Memory B cell (primary cell): ENCODE data around the gene PCDHGA2.
"Not testable (repeated sequence)": the region's sequence is repeated elsewhere in the genome, so short reads cannot be mapped to it uniquely, and the experiment has no call there.

Experiments used
- ATAC-seq: fragments of 150-1000 bp; cut with Tn5 transposase; 2 replicates; pipeline ENCODE4 v1.10.0; 2021; ENCODE audit warnings: low read depth, mild to moderate bottlenecking, moderate library complexity
- DNase-seq, 2 donors: peaks; one replicate each; pipeline ENCODE4 v3.0.0; 2022; ENCODE audit warnings: low spot score in 2 of 2
- H3K27ac Mint-ChIP-seq: one replicate; pipeline ENCODE4 v1.8.0; 2022; ENCODE audit warnings: mild to moderate bottlenecking, moderate library complexity, mixed read lengths
- H3K27me3 Mint-ChIP-seq: one replicate; pipeline ENCODE4 v1.8.0; 2022; ENCODE audit warnings: mixed read lengths
- H3K36me3 Mint-ChIP-seq: one replicate; pipeline ENCODE4 v1.8.0; 2022; ENCODE audit warnings: mild to moderate bottlenecking, mixed read lengths
- H3K4me1 Mint-ChIP-seq: one replicate; pipeline ENCODE4 v1.8.0; 2022; ENCODE audit warnings: mixed read lengths
- H3K4me3 Mint-ChIP-seq: one replicate; pipeline ENCODE4 v1.8.0; 2022; ENCODE audit warnings: mild to moderate bottlenecking, moderate library complexity, mixed read lengths
- H3K9me3 Mint-ChIP-seq: one replicate; pipeline ENCODE4 v1.8.0; 2022; ENCODE audit warnings: mixed read lengths

PCDHGA2 gene

DNA sequence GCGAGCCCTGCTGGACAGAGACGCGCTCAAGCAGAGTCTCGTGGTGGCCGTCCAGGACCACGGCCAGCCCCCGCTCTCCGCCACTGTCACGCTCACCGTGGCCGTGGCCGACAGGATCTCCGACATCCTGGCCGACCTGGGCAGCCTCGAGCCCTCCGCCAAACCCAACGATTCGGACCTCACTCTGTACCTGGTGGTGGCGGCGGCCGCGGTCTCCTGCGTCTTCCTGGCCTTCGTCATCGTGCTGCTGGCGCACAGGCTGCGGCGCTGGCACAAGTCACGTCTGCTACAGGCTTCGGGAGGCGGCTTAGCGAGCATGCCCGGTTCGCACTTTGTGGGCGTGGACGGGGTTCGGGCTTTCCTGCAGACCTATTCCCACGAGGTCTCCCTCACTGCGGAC is 6.0 kb upstream of the PCDHGA2 start:
- ATAC-seq, DNase-seq, H3K27ac Mint-ChIP-seq, H3K36me3 Mint-ChIP-seq, H3K4me3 Mint-ChIP-seq, H3K4me1 Mint-ChIP-seq: not testable (repeated sequence)
- H3K27me3 Mint-ChIP-seq = peaks cover 26% of the 10 kb centered on the region
- peaks cover 20% of the 10 kb centered on the region for H3K9me3 Mint-ChIP-seq

DNA sequence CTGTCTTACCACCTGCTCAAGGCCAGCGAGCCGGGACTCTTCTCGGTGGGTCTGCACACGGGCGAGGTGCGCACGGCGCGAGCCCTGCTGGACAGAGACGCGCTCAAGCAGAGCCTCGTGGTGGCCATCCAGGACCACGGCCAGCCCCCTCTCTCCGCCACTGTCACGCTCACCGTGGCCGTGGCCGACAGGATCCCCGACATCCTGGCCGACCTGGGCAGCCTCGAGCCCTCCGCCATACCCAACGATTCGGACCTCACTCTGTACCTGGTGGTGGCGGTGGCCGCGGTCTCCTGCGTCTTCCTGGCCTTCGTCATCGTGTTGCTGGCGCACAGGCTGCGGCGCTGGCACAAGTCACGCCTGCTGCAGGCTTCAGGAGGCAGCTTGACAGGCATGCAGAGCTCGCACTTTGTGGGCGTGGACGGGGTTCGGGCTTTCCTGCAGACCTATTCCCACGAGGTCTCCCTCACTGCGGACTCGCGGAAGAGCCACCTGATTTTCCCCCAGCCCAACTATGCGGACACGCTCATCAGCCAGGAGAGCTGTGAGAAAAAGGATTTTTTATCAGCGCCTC is 2.3 kb downstream of the PCDHGA2 start:
- not testable (repeated sequence) for H3K4me3 Mint-ChIP-seq, ATAC-seq, H3K27ac Mint-ChIP-seq, H3K4me1 Mint-ChIP-seq, DNase-seq, H3K36me3 Mint-ChIP-seq
- Mint-ChIP-seq H3K9me3 (peaks cover 30% of the 10 kb centered on the region), H3K27me3 (peaks cover 26% of the 10 kb centered on the region)

DNA sequence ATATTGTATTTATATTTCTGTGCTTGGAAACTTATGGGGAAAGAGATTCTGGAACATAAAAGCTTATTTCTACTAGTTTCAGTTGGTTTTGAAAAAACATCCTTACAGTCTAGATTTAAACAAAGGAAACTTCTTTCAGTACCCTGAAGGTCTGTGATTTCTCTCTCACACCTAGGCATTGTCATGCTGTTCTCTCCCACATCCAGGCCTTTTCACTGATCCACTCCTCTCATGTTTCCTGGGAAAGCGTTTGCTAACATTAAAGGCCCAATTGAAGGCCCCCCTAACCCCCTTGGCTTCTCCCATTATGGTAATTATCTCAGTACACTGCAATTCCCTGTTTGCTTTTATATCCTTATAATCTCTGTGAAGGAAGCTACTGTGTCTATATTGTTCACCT is 4.2 kb downstream of the PCDHGA2 start:
- ATAC-seq (no peak), DNase-seq (no peak)
- Mint-ChIP-seq H3K4me3 (no peak overlapping the region), H3K27ac (no peak overlapping the region), H3K36me3 (peaks cover 7% of the 10 kb centered on the region), H3K9me3 (peaks cover 23% of the 10 kb centered on the region), H3K27me3 (peaks cover 23% of the 10 kb centered on the region), H3K4me1 (no peaks in the 10 kb centered on the region)

- DNase-seq = no peak
- Mint-ChIP-seq H3K9me3 (peaks cover 20% of the 10 kb centered on the region), H3K27ac (no peak within 1 kb of the TSS), H3K4me3 (peak within 1 kb of the TSS; percentile 58), H3K27me3 (peaks cover 20% of the 10 kb centered on the region), H3K4me1 (no peaks in the 10 kb centered on the region), H3K36me3 (peaks cover 7% of the 10 kb centered on the region)
- ATAC-seq = no peak
Measured at GRCh38 chr5:141343242-141343952, 4.8 kb downstream of the PCDHGA2 start, which contains the start of gene PCDHGA3. Gene PCDHGA3 (plus strand): TSS chr5:141343829. CDS start chr5:141344034, 205 bp downstream.

- no peaks in the 10 kb centered on the region for H3K4me1 Mint-ChIP-seq
- H3K27ac Mint-ChIP-seq = no peak overlapping the region
- peaks cover 18% of the 10 kb centered on the region for H3K9me3 Mint-ChIP-seq
- peaks cover 7% of the 10 kb centered on the region for H3K36me3 Mint-ChIP-seq
- ATAC-seq (no peak), DNase-seq (no peak)
- H3K27me3 Mint-ChIP-seq = peaks cover 20% of the 10 kb centered on the region
- peak overlapping the region; percentile 58 for H3K4me3 Mint-ChIP-seq
Measured at GRCh38 chr5:141343953-141344463, 5.4 kb downstream of the PCDHGA2 start.

GRCh38 chr5:141345327-141345726 is 6.8 kb downstream of the PCDHGA2 start:
- no peaks in the 10 kb centered on the region for H3K4me1 Mint-ChIP-seq
- no peak overlapping the region for H3K4me3 Mint-ChIP-seq
- H3K27ac Mint-ChIP-seq = no peak overlapping the region
- H3K36me3 Mint-ChIP-seq = peaks cover 5% of the 10 kb centered on the region
- no peak for DNase-seq
- ATAC-seq = no peak
- H3K9me3 Mint-ChIP-seq = peaks cover 17% of the 10 kb centered on the region
- peaks cover 22% of the 10 kb centered on the region for H3K27me3 Mint-ChIP-seq

DNA sequence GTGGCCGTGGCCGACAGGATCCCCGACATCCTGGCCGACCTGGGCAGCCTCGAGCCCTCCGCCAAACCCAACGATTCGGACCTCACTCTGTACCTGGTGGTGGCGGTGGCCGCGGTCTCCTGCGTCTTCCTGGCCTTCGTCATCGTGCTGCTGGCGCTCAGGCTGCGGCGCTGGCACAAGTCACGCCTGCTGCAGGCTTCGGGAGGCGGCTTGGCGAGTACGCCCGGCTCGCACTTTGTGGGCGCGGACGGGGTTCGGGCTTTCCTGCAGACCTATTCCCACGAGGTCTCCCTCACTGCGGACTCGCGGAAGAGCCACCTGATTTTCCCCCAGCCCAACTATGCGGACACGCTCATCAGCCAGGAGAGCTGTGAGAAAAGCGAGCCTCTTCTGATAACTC is 7.5 kb downstream of the PCDHGA2 start:
- H3K4me3 Mint-ChIP-seq, H3K36me3 Mint-ChIP-seq, DNase-seq, H3K4me1 Mint-ChIP-seq, H3K27ac Mint-ChIP-seq, ATAC-seq: not testable (repeated sequence)
- Mint-ChIP-seq H3K9me3 (peaks cover 15% of the 10 kb centered on the region), H3K27me3 (peaks cover 21% of the 10 kb centered on the region)

DNA sequence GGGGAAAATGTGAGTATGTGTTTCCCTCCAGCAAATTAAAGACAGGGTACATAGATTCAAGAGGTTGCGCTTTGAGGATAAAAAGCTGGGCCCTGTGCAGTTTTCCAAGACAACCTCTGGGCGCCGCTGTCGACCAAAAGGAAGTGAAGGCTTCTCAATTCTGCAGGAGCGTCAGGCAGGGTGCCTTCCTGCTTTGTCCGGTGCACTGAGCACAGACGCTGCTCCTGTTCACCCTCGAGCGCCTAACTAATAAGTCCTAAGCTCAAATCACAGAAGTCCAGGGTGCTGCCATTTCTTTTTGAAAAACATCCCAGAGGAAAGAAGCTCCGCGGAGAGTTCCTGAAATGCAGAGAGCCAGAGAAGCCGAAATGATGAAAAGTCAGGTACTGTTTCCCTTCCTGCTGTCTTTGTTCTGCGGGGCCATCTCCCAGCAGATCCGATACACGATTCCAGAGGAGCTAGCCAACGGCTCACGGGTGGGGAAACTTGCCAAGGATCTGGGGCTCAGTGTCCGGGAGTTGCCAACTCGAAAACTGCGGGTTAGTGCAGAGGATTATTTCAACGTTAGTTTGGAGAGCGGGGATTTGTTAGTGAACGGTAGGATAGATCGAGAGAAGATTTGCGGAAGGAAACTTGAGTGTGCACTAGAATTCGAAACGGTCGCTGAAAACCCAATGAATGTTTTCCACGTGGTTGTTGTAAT is 11.5 kb downstream of the PCDHGA2 start, which contains the start of gene PCDHGB1:
Gene PCDHGB1 (plus strand): TSS at position 183 of the 703 bp plus-strand sequence. CDS start 162 bp downstream, at position 345.
- Mint-ChIP-seq H3K4me3 (peak within 1 kb of the TSS; percentile 54), H3K27ac (no peak within 1 kb of the TSS), H3K9me3 (peaks cover 16% of the 10 kb centered on the region), H3K4me1 (no peaks in the 10 kb centered on the region), H3K36me3 (peaks cover 3% of the 10 kb centered on the region), H3K27me3 (peaks cover 22% of the 10 kb centered on the region)
- ATAC-seq (peak; percentile 50), DNase-seq (no peak)

- peaks cover 3% of the 10 kb centered on the region for H3K36me3 Mint-ChIP-seq
- ATAC-seq (no peak), DNase-seq (no peak)
- no peaks in the 10 kb centered on the region for H3K4me1 Mint-ChIP-seq
- H3K27me3 Mint-ChIP-seq = peaks cover 24% of the 10 kb centered on the region
- H3K4me3 Mint-ChIP-seq = no peak overlapping the region
- H3K27ac Mint-ChIP-seq = no peak overlapping the region
- H3K9me3 Mint-ChIP-seq = peaks cover 14% of the 10 kb centered on the region
Measured at GRCh38 chr5:141351591-141351990, 13.0 kb downstream of the PCDHGA2 start.

DNA sequence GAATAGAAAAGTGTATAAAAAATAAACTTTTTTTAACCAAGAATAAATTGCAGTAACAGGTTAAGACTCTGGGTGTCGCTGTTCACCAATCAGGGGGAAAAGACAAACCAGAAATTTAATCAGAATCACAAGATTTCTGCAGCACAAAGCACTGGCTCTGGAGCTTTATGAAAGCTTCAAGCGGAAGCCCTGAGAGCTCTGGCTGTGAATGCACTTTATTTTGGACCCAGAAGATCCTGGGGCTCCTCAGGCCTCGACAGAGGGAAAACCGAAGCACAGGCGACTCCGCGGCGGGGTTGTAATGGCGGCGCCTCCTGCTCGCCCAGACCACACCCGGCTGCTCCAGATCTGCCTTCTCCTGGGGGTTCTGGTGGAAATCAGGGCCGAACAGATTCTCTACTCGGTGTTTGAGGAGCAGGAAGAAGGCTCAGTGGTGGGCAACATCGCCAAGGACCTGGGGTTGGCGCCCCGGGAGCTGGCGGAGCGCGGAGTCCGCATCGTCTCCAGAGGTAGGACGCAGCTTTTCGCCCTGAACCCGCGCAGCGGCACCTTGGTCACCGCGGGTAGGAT is 16.4 kb downstream of the PCDHGA2 start, which contains the start of gene PCDHGA4:
Gene PCDHGA4 (plus strand): TSS at position 122 of the 570 bp plus-strand sequence. CDS start 87 bp downstream, at position 209.
- H3K36me3 Mint-ChIP-seq = peaks cover 4% of the 10 kb centered on the region
- no peak within 1 kb of the TSS for H3K4me3 Mint-ChIP-seq
- no peak for ATAC-seq
- no peak within 1 kb of the TSS for H3K27ac Mint-ChIP-seq
- H3K4me1 Mint-ChIP-seq = no peaks in the 10 kb centered on the region
- peaks cover 26% of the 10 kb centered on the region for H3K27me3 Mint-ChIP-seq
- H3K9me3 Mint-ChIP-seq = peaks cover 16% of the 10 kb centered on the region
- DNase-seq = no peak

DNA sequence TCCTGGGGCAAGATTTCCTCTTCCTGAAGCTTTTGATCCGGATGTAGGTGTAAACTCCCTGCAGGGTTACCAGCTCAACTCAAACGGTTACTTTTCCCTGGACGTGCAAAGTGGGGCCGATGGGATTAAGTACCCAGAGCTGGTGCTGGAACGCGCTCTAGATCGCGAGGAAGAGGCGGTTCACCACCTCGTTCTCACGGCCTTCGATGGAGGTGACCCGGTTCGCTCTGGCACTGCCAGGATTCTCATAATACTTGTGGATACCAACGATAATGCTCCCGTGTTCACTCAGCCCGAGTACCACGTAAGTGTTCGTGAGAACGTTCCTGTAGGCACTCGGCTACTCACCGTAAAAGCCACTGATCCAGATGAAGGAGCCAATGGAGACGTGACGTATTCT is 17.1 kb downstream of the PCDHGA2 start:
- Mint-ChIP-seq H3K9me3 (peaks cover 15% of the 10 kb centered on the region), H3K4me1 (no peaks in the 10 kb centered on the region), H3K4me3 (no peak overlapping the region), H3K36me3 (peaks cover 4% of the 10 kb centered on the region), H3K27me3 (peaks cover 24% of the 10 kb centered on the region), H3K27ac (no peak overlapping the region)
- no peak for ATAC-seq
- no peak for DNase-seq

GRCh38 chr5:141356133-141356532 is 17.6 kb downstream of the PCDHGA2 start:
- Mint-ChIP-seq H3K36me3 (peaks cover 4% of the 10 kb centered on the region), H3K9me3 (peaks cover 15% of the 10 kb centered on the region), H3K4me1 (no peaks in the 10 kb centered on the region), H3K4me3 (no peak overlapping the region), H3K27ac (no peak overlapping the region), H3K27me3 (peaks cover 24% of the 10 kb centered on the region)
- ATAC-seq = no peak
- DNase-seq = no peak

DNA sequence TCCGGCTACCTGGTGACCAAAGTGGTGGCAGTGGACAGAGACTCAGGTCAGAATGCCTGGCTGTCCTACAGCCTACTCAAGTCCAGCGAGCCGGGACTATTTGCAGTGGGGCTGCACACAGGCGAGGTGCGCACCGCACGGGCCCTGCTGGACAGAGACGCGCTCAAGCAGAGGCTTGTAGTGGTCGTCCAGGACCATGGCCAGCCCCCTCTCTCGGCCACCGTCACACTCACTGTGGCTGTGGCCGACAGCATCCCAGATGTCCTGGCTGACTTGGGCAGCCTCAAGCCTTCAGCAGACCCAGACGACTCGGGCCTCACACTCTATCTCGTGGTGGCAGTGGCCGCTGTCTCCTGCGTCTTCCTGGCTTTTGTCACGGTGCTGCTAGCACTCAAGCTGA is 18.4 kb downstream of the PCDHGA2 start:
- DNase-seq = no peak
- peaks cover 24% of the 10 kb centered on the region for H3K27me3 Mint-ChIP-seq
- no peaks in the 10 kb centered on the region for H3K4me1 Mint-ChIP-seq
- ATAC-seq = no peak
- H3K9me3 Mint-ChIP-seq = peaks cover 15% of the 10 kb centered on the region
- no peak overlapping the region for H3K4me3 Mint-ChIP-seq
- H3K36me3 Mint-ChIP-seq = peaks cover 4% of the 10 kb centered on the region
- H3K27ac Mint-ChIP-seq = no peak overlapping the region
